NCI-H524 (cell line): Measurements from ENCODE around the gene NRCAM.
A peak's percentile ranks its signal among the peaks of the same experiment; 100 is the strongest.

Source experiments
- DNase-seq, 2 experiments: peaks; one replicate each; lab custom pipeline; 2025; lab: John Stamatoyannopoulos, UW

Gene NRCAM

GRCh38 chr7:108248418-108248817, 207.8 kb downstream of the NRCAM start:
- no peak for DNase-seq

- DNase-seq = no peak
Observed at GRCh38 chr7:108247614-108248013, 208.6 kb downstream of the NRCAM start.

- no peak for DNase-seq
Observed at GRCh38 chr7:108246227-108246837, 209.9 kb downstream of the NRCAM start.

- no peak for DNase-seq
Observed at GRCh38 chr7:108245523-108246226, 210.6 kb downstream of the NRCAM start.

- no peak for DNase-seq
Observed at GRCh38 chr7:108244110-108244509, 212.1 kb downstream of the NRCAM start.

GRCh38 chr7:108239501-108240225, 216.6 kb downstream of the NRCAM start:
- peak; percentile 69 to 87 for DNase-seq

- no peak for DNase-seq
Observed at GRCh38 chr7:108236681-108237415, 219.4 kb downstream of the NRCAM start.

- DNase-seq = no peak
Observed at GRCh38 chr7:108235451-108236061, 220.7 kb downstream of the NRCAM start.

GRCh38 chr7:108234971-108235450, 221.2 kb downstream of the NRCAM start:
- no peak for DNase-seq

- no peak for DNase-seq
Observed at GRCh38 chr7:108234281-108234680, 222.0 kb downstream of the NRCAM start.

GRCh38 chr7:108232076-108232475, 224.2 kb downstream of the NRCAM start:
- DNase-seq = no peak

GRCh38 chr7:108231221-108231620, 225.0 kb downstream of the NRCAM start:
- no peak for DNase-seq

GRCh38 chr7:108227366-108227765, 228.9 kb downstream of the NRCAM start:
- no peak for DNase-seq

GRCh38 chr7:108226816-108227299, 229.4 kb downstream of the NRCAM start:
- DNase-seq = no peak

GRCh38 chr7:108225531-108226181, 230.6 kb downstream of the NRCAM start:
- DNase-seq = no peak

- no peak for DNase-seq
Observed at GRCh38 chr7:108224387-108224786, 231.8 kb downstream of the NRCAM start.

- DNase-seq = peak; percentile 11 to 20
Observed at GRCh38 chr7:108222236-108222892, 233.9 kb downstream of the NRCAM start.

- no peak for DNase-seq
Observed at GRCh38 chr7:108211382-108212201, 244.6 kb downstream of the NRCAM start.

- no peak for DNase-seq
Observed at GRCh38 chr7:108210796-108211195, 245.4 kb downstream of the NRCAM start.

GRCh38 chr7:108205311-108205710, 250.9 kb downstream of the NRCAM start:
- DNase-seq = no peak
